Germinal center (tissue), 1 donor: ENCODE results near the gene NMUR2.

Experiments
- DNase-seq: peaks from one replicate; pipeline ENCODE4 v3.0.0; 2012; ENCODE audit warnings: mixed read lengths, low spot score

The NMUR2 gene, protein sequence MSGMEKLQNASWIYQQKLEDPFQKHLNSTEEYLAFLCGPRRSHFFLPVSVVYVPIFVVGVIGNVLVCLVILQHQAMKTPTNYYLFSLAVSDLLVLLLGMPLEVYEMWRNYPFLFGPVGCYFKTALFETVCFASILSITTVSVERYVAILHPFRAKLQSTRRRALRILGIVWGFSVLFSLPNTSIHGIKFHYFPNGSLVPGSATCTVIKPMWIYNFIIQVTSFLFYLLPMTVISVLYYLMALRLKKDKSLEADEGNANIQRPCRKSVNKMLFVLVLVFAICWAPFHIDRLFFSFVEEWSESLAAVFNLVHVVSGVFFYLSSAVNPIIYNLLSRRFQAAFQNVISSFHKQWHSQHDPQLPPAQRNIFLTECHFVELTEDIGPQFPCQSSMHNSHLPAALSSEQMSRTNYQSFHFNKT

DNA sequence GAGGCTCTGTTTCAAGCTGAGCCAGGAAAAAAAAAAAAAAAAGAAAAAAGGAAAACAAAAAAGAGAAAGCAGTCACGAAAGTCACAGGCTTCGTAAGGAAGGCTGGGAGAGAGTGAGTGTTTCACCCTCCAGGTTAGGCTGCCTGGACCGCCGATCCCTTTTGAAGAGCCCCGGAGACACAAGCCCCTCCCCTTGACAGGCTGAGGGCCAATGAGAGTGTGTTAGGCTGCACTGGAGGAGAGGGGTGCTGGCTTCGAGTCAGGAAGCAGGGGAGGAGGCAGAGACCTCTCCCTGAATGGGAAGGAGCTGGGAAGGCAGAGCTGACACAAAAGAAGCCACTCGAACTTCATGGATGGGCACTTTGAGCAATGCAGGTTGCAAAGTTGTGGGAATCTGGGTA is at the start of gene NMUR2:
NMUR2 (minus strand) TSS at position 135 of the 400 bp plus-strand sequence. CDS start 166 bp downstream, outside the sequence.
- no peak for DNase-seq

DNA sequence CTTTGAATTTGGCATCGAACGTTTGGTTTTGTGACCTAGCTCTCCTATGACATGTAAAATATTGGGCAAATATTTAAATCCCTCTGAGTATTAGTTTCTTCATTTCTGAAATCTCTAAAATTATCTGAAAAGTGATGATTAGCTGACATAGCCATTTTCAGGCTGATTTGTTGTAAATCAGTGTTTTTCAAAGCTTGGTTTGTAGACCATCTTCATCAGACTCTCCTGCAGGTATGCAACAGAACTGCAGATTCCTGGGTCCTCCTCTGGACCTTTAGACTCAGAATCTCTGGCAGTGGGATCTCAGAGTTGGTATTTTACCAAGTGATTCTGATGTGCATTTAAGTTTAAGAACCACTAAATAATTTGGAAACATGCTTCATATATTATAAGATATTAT is 38.9 kb upstream of the NMUR2 start:
- no peak for DNase-seq

DNA sequence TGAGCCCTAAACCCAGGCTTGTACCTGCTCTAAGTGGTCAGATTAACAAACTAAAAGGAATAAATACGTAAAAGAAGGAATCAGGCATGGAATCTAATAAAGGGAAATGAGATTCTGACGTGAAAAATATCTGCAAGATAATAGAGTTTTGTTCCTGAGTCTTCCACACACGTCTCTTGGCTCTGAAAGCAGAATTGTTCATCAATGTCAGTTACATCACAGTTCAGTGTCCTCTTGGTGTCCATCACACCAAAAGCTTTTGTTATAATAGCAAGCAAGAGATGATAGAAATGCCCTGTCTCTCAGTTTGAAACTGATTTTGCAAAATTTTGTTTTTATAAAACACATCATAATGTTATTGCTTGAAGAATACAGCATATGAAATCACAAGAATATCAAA is 34.7 kb upstream of the NMUR2 start:
- DNase-seq = no peak

DNA sequence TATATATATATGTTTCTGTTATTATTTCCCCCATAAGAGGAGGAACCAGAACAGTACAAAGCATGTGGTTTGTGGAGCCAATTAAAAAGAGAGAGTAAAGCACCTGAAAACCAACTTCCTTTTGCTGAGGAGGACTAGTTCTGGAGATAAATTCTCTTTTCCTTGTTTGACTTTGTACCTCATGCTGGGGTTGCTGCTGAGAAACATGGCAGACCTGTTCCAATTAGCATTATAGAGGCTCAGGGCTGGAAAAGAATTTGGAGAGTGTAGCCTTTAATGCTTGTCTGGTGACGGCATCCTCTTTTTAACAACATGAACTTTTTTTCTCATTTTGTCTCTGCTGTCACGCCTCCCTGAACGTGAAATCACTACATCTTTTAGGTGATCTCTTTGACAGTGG is 32.8 kb upstream of the NMUR2 start:
- no peak for DNase-seq

DNA sequence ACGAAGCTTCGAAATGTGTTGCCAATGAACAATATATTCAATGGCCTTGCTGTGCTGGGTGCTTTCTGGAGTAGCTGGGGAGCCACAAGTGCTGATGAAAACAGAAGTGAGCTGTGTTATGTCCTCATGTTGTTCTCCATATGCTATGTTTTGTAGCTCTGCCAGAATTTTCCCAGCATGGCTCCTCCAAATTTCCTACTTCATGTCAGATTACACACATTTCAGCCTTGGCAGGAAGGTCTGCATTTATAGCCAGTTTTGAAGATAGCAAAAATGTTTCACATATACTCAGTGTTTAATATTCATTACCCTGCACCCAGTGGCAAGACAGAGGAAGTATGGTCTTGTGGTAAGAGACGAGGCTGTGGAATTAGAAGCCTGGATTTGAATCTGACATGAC is 22.6 kb upstream of the NMUR2 start:
- no peak for DNase-seq

DNA sequence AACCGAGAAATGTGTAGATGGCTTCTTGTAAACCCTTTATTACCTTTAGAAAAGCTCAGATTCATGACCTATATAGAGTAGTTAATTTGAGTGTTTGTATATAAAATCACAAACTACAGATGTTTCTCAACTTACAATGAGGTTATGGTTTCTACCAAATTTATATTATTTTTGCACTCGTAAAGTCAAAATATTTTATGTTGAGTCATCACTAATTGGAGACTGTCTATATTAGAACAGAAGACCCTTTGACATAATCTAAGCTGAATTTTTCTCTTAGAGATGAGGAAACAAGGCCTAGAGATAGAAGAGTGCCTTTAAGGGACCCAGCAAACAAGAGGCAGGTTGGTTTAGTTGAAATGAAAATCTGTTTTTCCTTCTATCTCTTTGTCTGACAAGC is 20.0 kb upstream of the NMUR2 start:
- DNase-seq = no peak

DNA sequence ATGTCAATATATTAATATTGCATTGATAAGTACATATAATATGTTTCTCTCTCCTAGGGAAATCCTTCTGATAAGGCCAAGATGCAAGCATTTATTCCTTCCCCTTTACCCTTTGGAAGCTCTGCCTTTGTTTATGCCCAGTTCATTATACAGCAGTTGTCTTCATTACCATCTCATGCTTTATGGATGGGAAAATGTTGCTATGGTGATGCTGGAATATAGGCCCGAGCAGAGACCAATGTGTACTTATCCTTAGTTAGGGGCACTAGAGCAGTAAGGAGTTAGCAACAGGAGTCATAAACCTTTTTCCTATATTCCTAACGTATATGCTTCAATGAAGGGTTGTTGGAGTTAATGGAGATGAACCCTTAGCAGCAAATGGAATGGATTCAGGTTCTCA is 19.4 kb upstream of the NMUR2 start:
- no peak for DNase-seq

DNA sequence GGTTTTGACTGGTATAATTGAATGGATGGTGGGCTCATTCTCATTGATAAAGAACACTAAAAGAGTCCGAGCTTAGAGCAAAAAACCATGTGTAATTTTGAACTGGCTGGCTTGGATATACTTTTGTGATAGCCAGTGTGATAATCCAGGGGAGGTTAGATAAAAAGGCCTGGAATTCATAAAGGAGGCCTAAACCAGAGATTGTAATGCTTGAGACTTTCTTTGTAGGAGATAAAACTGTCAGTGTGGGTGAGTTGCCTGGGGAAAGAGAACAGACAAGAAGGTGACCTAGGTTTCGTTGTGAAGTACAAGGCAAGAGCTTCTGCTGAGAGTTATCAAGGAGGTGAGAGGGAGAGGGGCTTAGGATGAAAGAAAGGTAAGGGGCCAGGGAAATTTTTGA is 17.0 kb upstream of the NMUR2 start:
- DNase-seq = no peak

DNA sequence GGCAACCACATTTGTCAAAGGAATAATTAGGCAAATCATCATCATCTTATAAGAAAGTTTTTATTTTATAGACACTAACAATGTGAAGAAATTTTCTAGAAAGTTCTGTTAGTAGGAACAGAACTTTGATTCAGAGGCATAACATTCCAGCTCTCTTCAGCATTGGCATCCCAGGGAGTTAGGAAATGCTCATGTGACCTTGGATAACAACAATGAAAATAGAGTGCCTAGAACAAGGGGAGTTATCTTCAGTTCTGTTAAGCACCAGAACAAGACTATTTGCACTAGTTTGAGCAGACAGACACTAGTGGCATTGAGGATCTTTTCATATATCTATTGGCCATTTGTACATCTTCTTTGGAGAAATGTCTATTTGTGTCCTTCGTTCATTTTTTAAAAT is 7.0 kb upstream of the NMUR2 start:
- no peak for DNase-seq

DNA sequence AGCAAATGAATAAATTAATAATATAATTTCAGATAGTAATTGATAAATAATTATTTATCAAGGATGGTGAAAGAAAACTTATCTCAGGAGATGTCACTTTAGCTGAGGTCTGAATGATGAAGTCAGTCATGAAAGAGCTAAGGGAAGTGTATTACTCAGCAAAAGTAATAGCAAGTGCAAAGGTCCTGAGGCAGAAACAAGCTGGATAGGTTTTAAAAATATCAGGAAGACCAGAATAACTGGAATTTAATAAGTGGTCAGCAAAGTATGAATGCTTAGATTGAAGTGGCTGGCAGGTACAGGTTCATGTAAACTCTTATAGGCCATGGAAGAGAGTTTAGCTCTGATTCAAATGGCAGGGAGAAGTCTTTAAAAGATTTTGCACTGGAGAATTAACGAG is 1.0 kb upstream of the NMUR2 start:
- no peak for DNase-seq

DNA sequence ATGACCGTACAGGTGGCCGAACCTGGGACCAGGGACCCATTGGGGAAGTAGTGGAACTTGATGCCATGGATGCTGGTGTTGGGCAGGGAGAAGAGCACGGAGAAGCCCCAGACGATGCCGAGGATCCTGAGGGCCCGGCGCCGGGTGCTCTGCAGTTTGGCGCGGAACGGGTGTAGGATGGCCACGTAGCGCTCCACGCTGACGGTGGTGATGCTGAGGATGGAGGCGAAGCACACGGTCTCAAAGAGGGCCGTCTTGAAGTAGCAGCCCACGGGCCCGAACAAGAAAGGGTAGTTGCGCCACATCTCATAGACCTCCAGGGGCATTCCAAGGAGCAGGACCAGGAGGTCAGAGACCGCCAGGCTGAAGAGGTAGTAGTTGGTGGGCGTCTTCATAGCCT is 585 bp downstream of the NMUR2 start:
- DNase-seq = no peak

DNA sequence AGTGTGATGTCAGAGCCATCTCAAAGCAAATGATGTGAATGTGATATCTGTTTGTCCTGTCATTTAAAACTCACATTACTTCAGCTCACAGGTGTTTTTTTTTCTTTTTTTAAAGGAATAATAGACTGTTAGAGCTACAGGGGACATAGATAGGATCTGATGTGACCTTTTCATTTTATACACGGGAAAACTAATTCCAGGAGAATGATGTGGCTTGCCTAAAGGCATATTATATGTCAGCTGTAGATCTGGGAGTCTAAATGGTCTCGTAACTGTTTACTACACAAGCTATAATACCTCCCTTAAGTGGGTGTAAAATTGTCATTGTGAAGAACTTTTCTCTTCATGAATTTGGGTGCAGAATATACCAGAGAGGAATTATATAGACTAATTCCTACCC is 2.0 kb downstream of the NMUR2 start:
- DNase-seq = no peak

DNA sequence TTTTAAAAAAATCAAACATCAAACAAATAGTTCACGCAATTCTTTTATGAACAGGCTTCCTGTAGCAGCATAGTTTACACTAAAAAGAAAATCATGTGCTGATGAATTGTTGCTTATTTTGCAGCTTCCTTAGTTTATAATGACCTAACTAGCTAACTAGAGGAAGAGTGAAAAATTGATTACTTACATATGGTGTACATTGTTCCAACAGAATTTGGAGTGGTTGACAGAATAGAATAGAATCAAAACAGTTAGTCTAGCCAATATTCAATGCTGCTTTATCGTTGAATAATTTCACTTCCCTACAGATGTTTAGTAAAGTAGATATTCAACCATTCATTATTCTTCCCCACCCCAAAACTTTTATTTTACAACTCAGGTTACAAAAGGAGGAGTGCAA is 4.2 kb downstream of the NMUR2 start:
- no peak for DNase-seq

DNA sequence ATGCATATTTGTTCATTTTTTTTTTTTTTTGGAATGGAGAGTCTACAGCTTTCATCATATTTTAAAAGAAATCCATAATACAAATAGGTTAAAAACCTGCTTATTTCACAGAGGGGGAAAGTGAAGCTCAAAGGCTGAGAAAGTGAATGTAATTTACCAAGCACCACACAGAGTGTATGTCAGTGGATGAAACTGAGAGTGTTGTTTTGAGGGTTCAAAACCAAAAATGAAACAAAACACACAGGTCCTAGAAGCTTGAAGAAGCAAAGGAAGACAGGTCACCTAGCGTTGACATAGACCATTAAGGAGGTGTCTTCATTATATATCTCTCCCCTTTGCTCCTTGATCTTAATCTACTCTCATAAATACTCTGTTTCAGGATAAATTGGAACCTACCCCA is 7.5 kb downstream of the NMUR2 start:
- no peak for DNase-seq

DNA sequence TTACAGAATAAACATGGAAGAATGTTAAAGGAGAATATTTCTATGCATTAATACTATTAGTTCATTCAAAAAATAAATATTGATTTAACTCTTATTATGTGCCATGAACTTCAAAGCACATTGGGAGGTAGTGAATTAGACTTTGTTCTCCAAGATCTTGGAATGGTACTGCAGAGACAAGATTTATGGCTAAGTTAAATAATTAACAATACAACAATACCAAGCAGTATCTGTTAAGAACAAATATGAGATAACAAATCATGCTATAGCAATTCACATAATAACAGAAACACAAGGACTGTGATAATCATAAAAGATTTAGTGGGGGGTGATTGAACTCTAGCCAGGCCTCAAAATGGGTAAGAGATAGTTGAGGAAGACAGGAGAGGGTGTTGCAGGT is 11.6 kb downstream of the NMUR2 start:
- DNase-seq = no peak

DNA sequence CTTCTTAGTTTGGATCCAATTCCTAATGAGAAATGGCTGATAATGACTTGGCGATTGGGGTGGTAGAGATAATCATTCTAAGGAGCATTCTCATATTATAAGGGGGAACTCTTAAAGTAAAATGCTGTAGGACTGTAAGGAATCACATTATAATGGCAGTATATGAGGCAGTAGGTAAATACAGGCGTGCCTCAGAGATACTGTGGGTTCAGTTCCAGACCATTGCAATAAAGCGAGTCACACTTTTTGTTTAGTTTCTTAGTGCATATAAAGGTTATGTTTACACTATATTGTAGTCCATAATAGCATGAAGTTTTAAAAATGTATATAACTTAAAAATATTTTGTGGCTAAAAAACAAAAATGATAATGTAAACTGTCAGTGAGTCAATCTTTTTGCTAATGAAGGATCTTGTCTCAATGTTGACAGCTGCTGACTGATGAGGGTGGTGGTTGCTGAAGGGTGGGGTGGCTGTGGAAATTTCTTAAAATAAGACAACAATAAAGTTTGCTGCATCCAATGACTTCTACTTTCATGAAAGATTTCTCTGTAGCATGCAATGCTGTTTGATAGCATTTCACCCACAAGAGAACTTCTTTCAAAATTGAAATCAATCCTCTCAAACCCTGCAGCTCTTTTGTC is 15.8 kb downstream of the NMUR2 start:
- DNase-seq = no peak

DNA sequence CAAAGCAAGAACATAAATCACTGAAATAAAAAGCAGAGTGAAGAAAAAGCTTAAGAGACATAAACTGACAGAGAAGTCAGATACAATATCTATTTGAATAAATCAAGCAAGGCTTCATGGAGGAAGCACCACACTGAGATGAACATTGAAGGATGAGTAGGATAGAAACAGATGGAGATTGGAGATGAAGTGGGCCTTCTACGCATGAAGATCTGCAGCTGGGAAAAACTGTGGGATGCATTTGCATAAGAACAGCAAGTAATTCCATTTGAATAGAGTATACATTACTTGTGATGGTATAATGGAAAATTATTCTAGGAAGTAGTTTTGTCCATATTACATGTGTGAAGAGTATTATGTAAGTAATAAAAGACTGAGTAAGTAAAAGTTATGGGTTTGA is 16.5 kb downstream of the NMUR2 start:
- DNase-seq = no peak

DNA sequence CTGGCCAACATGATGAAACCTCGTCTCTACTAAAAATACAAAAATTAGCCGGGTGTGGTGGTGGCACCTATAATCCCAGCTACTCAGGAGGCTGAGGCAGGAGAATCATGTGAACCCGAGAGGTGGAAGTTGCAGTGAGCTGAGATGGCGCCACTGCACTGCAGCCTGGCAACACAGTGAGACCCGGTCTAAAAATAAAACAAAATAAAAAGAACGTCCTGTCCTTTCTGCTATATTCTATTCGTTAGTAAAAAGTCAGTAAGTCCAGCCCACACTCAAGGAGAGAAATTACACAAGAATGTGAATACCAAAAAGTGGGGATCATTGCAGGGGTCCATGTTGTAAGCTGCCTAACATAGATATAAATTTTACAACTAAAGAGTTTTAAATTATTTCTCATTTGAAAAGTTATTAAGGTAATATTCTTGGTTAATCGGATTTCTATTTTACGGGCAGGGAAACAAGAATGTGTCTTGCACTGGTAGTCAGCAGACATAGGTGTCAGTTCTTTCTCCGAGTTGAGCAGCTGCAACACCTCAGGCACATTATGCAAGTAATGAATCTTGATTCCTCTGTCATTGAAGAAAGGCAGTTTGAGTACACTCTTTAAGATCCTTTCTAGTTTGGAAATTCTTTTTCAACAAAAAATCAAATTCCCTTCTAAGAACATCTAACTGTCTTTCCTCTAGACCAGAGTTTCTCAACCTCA is 24.5 kb downstream of the NMUR2 start:
- no peak for DNase-seq

DNA sequence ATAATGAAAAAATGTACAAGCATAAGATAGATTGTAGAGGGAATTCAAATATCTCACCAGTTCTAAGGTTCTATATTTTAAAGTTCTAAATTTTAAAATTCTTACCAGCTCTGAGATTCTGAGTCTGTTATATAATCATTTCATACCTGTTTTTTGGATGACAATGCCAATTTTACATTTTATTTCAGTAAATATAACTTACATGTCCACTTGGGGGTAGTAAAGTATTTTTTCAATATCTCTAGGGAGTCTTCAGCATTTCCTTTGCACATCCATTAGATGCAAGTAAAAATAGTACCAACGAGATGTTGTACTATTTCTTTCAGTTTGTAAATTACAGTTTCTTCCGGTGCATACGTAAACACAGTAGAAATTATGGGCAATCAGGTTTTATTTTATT is 25.7 kb downstream of the NMUR2 start:
- no peak for DNase-seq

DNA sequence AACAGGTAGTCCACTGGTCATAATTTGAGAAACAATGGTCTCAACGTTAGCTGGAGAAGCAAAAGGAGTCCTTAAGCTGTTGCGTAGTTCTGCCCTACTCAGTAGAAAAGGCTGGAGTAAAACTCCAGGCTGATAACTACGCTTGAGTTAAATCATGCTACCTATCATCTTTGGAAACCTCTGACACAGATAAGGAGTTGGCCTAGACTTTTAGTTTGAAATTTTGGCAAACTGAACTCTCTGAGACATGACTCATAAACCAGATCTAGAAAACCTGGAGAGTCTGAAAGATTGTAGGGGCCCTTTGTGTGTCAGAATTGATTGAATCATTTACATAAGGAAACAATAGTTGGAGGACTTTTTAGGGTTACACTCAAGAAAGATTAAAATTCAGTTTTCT is 26.3 kb downstream of the NMUR2 start:
- no peak for DNase-seq

DNA sequence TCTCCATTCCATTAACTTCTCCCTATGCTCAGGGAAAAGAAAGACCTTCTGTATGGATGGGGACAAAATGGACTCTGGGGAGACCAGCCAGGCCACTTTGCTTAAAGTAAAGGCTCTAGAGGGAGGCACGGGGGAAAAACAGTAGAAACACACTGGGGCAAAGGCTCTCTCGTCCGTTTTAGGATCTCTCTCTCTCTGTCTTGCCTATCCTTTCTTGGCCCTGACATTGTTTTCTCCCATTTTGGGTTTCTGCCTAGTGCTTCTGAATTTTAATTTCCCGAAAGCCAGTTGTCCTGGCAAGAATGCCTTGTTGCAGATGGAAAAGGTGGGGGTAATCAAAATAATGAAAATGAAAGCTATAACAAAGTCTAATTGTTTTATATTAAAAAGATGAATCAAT is 28.2 kb downstream of the NMUR2 start:
- DNase-seq = no peak

DNA sequence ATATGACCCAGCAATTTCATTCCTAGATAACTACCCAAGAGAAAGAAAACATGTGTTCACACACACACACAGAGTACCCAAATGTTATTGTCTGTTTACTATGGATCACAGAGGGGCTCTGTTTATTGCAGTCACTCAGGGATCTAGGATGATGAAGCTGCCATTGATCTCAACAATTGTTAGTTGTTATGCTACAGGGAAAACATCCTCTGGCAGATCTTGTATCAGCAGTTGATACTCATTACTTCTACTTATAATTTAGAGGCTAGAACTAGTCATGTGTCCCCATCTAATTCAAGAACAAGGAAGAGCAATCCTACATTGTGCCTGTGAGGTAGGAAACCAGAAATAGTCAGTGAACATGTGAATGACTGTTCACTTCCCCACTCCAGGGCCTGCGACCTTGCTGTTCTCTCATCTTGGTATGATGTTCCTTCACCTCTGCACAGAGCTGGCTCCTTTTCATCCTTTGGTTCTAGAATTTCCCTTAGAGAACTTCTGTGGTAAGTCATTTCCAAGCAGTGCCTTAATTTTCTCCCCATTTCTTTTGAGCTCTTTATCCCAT is 30.3 kb downstream of the NMUR2 start:
- DNase-seq = no peak

DNA sequence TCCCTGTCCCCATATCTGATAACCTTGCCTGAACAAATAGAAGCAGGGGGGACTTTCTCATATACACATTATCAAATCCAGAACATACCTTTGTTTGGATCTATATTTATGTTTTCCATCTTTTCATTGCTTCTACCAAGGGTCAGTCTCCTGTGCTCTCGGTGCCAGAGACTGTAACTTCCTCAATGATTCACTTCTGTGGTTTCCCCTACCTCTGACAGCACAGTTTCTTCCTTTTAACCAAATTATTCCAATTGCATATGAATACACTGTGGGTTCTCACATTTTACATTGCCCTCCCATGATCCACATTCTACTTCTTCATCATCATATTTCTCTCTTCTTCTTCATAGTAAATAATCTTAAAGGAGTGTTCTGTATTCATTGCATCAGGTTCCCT is 32.2 kb downstream of the NMUR2 start:
- DNase-seq = no peak
